Measurements from ENCODE around the gene SENP6.
"Not testable (repeated sequence)": the region's sequence is repeated elsewhere in the genome, so short reads cannot be mapped to it uniquely, and the experiment has no call there.

DNA sequence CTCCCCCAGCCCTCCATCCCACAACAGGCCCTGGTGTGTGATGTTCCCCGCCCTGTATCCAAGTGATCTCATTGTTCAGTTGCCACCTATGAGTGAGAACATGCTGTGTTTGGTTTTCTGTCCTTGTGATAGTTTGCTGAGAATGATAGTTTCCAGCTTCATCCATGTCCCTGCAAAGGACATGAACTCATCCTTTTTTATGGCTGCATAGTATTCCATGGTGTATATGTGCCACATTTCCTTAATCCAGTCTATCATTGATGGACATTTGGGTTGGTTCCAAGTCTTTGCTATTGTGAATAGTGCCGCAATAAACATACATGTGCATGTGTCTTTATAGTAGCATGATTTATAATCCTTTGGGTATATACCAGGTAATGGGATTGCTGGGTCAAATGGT is 80.9 kb downstream of the SENP6 start:
- TF ChIP-seq CTCF (conservative IDR thresholded peaks at IDR 0.05; ENCODE audit: low read length); EZH2phosphoT487 (IDR thresholded peaks at IDR 0.05; ENCODE audit: borderline replicate concordance): not testable (repeated sequence)

Data from Loucy (cell line).